ENCODE measurements around the gene BTN3A1.

DNA sequence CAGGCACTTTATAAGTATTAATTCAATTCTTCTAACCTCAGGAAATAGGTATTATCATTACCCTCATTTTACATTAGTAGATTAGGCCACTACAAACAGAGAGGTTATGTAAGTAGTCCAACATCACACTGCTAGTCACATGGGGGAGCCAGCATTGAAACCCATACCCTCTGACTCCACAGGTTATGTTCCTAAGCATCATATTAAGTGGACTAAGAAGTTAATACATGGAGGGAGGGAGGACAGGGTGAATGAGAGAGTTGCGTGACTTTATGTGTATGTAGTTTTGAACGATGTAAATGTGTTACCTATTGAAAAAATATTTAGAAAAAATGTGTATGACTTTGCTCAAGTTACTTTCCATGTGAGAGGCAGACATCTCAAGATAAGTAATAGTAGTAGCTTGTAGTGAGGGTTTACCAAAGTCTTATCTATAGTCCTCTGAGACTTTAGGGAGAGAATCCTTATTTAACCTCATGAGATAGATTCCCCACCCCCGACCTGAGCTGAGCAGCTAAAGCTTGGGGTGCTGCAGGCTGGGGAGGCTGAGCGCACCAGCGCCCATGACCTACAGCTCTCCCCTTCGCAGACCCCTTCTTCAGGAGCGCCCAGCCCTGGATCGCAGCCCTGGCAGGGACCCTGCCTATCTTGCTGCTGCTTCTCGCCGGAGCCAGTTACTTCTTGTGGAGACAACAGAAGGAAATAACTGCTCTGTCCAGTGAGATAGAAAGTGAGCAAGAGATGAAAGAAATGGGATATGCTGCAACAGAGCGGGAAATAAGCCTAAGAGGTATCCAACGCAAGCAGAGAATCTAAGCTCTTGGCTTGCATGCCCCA, 29.5 kb upstream of the BTN3A1 start:
- no peak for TF ChIP-seq ZNF274 (IDR thresholded peaks at IDR 0.05; ENCODE audit: low read depth, low read length)
- TF ChIP-seq YY1 (IDR thresholded peaks at IDR 0.05; ENCODE audit: insufficient read depth, insufficient read length): no peak

Measured in NT2/D1 (cell line).